ENCODE results near the gene HTT.

- TF ChIP-seq CTCF (conservative IDR thresholded peaks at IDR 0.05; ENCODE audit: low read depth, low read length) (no peak), EZH2phosphoT487 (IDR thresholded peaks at IDR 0.05; ENCODE audit: borderline replicate concordance, low read length) (no peak), EZH2 (IDR thresholded peaks at IDR 0.05; ENCODE audit: low read length, unreplicated experiment) (no peak)
Observed at GRCh38 chr4:3190549-3190948, 116.1 kb downstream of the HTT start.
